Spleen (tissue), 11 donors: ENCODE measurements around the gene LAMP2. TPM values are rescaled to one million over a fixed set of nuclear protein-coding genes. Genes with fewer than 3 reads are reported as not detected.

ENCODE experiments used
- DNase-seq: peaks from one replicate; pipeline ENCODE4 v3.0.0-alpha.2; 2020
- H3K27ac ChIP-seq, 8 donors: fragments of 200-600 bp; sonication (generic) in 7 of 8; 1 replicate in 4 of 8; 2 replicates in 4 of 8; pipeline versions ENCODE4 v1.5.0 to v1.8.0; 2016 to 2021; ENCODE audit warnings: inconsistent platforms in 4 of 8, mild to moderate bottlenecking in 4 of 8, moderate library complexity in 1 of 8
- H3K27me3 ChIP-seq, 7 donors: fragments of 200-600 bp; sonication (generic) in 6 of 7; replicated peaks in 1 of 7; 1 replicate in 4 of 7; 2 replicates in 3 of 7; pipeline versions ENCODE4 v1.5.0 to v1.8.0; 2016 to 2021; ENCODE audit warnings: inconsistent platforms in 3 of 7, mild to moderate bottlenecking in 1 of 7
- H3K36me3 ChIP-seq, 6 donors: fragments of 200-600 bp; sonication (generic) in 5 of 6; 1 replicate in 4 of 6; 2 replicates in 2 of 6; pipeline versions ENCODE4 v1.5.0 to v1.8.0; 2016 to 2021; ENCODE audit warnings: inconsistent platforms in 2 of 6
- H3K4me1 ChIP-seq, 6 donors: fragments of 200-600 bp; sonication (generic) in 5 of 6; 1 replicate in 3 of 6; 2 replicates in 3 of 6; pipeline versions ENCODE4 v1.5.0 to v1.8.0; 2016 to 2021; ENCODE audit warnings: inconsistent platforms in 3 of 6
- H3K4me3 ChIP-seq, 8 donors: fragments of 200-600 bp; sonication (generic) in 7 of 8; 1 replicate in 4 of 8; 2 replicates in 4 of 8; pipeline versions ENCODE4 v1.5.0 to v1.8.0; 2016 to 2021; ENCODE audit warnings: inconsistent platforms in 4 of 8, mild to moderate bottlenecking in 4 of 8, moderate library complexity in 2 of 8
- H3K9me3 ChIP-seq, 8 donors: fragments of 200-600 bp; sonication (generic) in 7 of 8; 1 replicate in 4 of 8; 2 replicates in 4 of 8; pipeline versions ENCODE4 v1.5.0 to v1.8.0; 2016 to 2021; ENCODE audit warnings: inconsistent platforms in 4 of 8
- CTCF ChIP-seq, 11 experiments: fragments of 200-600 bp in 7 of 11; fragments of 450-650 bp in 4 of 11; sonication (generic) in 4 of 11; IDR thresholded peaks in 8 of 11; conservative IDR thresholded peaks in 3 of 11; 1 replicate in 7 of 11; 2 replicates in 4 of 11; pipeline versions ENCODE4 v1.4.0 to v1.8.0; 2016 to 2021; ENCODE audit warnings: antibody characterized with exemption in 11 of 11, inconsistent platforms in 4 of 11, mild to moderate bottlenecking in 1 of 11
- POLR2A ChIP-seq, 3 donors: fragments of 450-650 bp; IDR thresholded peaks; one replicate each; pipeline ENCODE4 v1.5.1; 2017; ENCODE audit warnings: antibody characterized with exemption in 3 of 3, mild to moderate bottlenecking in 1 of 3
- POLR2AphosphoS5 ChIP-seq, 3 donors: sonication (generic); formaldehyde crosslinking; IDR thresholded peaks; one replicate each; pipeline ENCODE4 v1.5.1; 2017; ENCODE audit warnings: antibody characterized with exemption in 3 of 3
- WGBS, 5 donors: extraction: QIAGEN DNeasy Blood & Tissue Kit in 3 of 5; methylation state at CpG; one replicate each; pipeline versions ENCODE4 v1.1.5 to v1.1.7; 2013 to 2018; 5-methylcytosine and 5-hydroxymethylcytosine counted together
- intact Hi-C: fragments of 100-400 bp; cut with DNase I; formaldehyde crosslinking; loops from one replicate; pipeline ENCODE4 v1.15.0; 2023; ENCODE audit warnings: low total_unique reads
- polyA plus RNA-seq, 3 donors: library from polyadenylated mRNA; stranded (reverse); fragments of 200-250 nt; gene quantifications; one replicate each; pipeline ENCODE4 v1.2.1, GENCODE V29; 2013
- total RNA-seq, 7 donors: library from RNA; depleted of rRNA in 3 of 7; stranded (reverse); fragments of >200 nt in 3 of 7; fragmentation: NEBNext Ultra II Directional in 4 of 7; extraction: Animal tissue kit (Norgen Biotek cat#: 25700) in 4 of 7; gene quantifications; one replicate each; pipeline versions ENCODE4 v1.1.0 to v1.2.1, GENCODE V29; 2016 to 2021
- donor health status: healthy with polysubstance abuse.
- donor health status: DM: no; HTN: no; CAD: no; lungs with moderate emphysema.
- donor health status: DM: no; HTN: no; CAD: no.
- donor health status: Bipolar disorder and iron deficiency.
- donor health status: healthy.
- donor health status: DM: no; HTN: no; CAD: no.
- donor health status: DM: yes; HTN: yes; CAD: no.

The LAMP2 gene
- total and polyA plus RNA-seq, 10 donors = 13.6 to 99.3 (median 82.8) TPM

- intact Hi-C loops = no loop called here
- Histone ChIP-seq H3K9me3 (peaks cover 0 to 10% (median 0%) of the 10 kb centered on the region in 8 donors), H3K27me3 (no peaks in the 10 kb centered on the region), H3K36me3 (no peaks in the 10 kb centered on the region), H3K4me1 (no peaks in the 10 kb centered on the region), H3K4me3 (no peak overlapping the region), H3K27ac (no peak overlapping the region)
- 74 to 100% (median 86%) methylated on average over 1 of the region's 1 CpG for WGBS, 5 donors
- no peak for TF ChIP-seq CTCF (IDR thresholded peaks at IDR 0.05 in 8 of 11, conservative IDR thresholded peaks at IDR 0.05 in 3 of 11)
- TF ChIP-seq POLR2AphosphoS5 (IDR thresholded peaks at IDR 0.05) = no peak
- TF ChIP-seq POLR2A (IDR thresholded peaks at IDR 0.05) = no peak
- no peak for DNase-seq
These were observed 60.9 kb downstream of the LAMP2 start for GRCh38 chrX:120408168-120408567.

GRCh38 chrX:120406638-120407037 is 62.5 kb downstream of the LAMP2 start:
- Histone ChIP-seq H3K27ac (no peak overlapping the region), H3K36me3 (no peaks in the 10 kb centered on the region), H3K4me3 (no peak overlapping the region), H3K27me3 (no peaks in the 10 kb centered on the region), H3K9me3 (peaks cover 0 to 10% (median 0%) of the 10 kb centered on the region in 8 donors), H3K4me1 (no peaks in the 10 kb centered on the region)
- intact Hi-C loops = no loop called here
- no peak for TF ChIP-seq POLR2A (IDR thresholded peaks at IDR 0.05)
- TF ChIP-seq CTCF (IDR thresholded peaks at IDR 0.05 in 8 of 11, conservative IDR thresholded peaks at IDR 0.05 in 3 of 11) = no peak
- no peak for TF ChIP-seq POLR2AphosphoS5 (IDR thresholded peaks at IDR 0.05)
- 73 to 93% (median 87%) methylated on average over 5 of the region's 5 CpGs for WGBS, 5 donors
- no peak for DNase-seq

- H3K9me3 ChIP-seq = no peaks in the 10 kb centered on the region
- WGBS, 5 donors = 84 to 100% (median 94%) methylated on average over 2 of the region's 2 CpGs
- H3K27me3 ChIP-seq = no peaks in the 10 kb centered on the region
- no peak overlapping the region for H3K27ac ChIP-seq
- H3K4me1 ChIP-seq = no peaks in the 10 kb centered on the region
- intact Hi-C loops = no loop called here
- no peak overlapping the region for H3K4me3 ChIP-seq
- TF ChIP-seq POLR2AphosphoS5 (IDR thresholded peaks at IDR 0.05) = no peak
- TF ChIP-seq CTCF (IDR thresholded peaks at IDR 0.05 in 8 of 11, conservative IDR thresholded peaks at IDR 0.05 in 3 of 11) = no peak
- TF ChIP-seq POLR2A (IDR thresholded peaks at IDR 0.05) = no peak
- DNase-seq = no peak
- no peaks in the 10 kb centered on the region for H3K36me3 ChIP-seq
These were observed 66.7 kb downstream of the LAMP2 start for GRCh38 chrX:120402369-120402768.

GRCh38 chrX:120401301-120401700 is 67.8 kb downstream of the LAMP2 start:
- Histone ChIP-seq H3K4me1 (no peaks in the 10 kb centered on the region), H3K9me3 (no peaks in the 10 kb centered on the region), H3K4me3 (no peak overlapping the region), H3K36me3 (no peaks in the 10 kb centered on the region), H3K27ac (no peak overlapping the region), H3K27me3 (no peaks in the 10 kb centered on the region)
- TF ChIP-seq POLR2AphosphoS5 (IDR thresholded peaks at IDR 0.05) (no peak), CTCF (IDR thresholded peaks at IDR 0.05 in 8 of 11, conservative IDR thresholded peaks at IDR 0.05 in 3 of 11) (no peak), POLR2A (IDR thresholded peaks at IDR 0.05) (no peak)
- DNase-seq = no peak
- intact Hi-C loops = no loop called here
